Measurements from ENCODE around the gene RAB3C. TPM values are rescaled to one million over a fixed set of nuclear protein-coding genes. Genes with fewer than 3 reads are reported as not detected.

RAB3C gene
- polyA plus RNA-seq, 1 experiment: not detected

DNA sequence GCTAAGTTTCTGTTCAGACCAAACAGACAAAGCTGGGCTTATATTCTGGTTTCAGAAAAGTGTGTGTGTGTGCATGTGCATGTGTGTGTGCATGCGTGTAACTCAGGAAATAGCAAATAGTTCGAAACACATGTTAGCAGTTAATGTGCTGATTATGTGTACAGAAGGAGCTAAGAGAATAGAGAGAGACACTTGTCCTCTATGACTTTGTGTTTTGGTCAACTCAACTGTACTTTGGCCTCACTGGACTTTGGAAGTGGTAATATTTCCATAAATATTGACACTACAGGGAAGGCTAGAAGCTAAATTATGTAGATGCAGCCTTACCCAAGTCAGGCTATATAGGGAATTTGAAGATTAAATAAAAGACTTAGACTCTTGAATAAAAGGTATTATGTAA, 155.5 kb downstream of the RAB3C start:
- no peak overlapping the region for H3K27ac ChIP-seq (ENCODE audit: low read depth, low read length)
- POLR2A ChIA-PET: no interaction called here
- H3K4me3 ChIP-seq (ENCODE audit: low read depth, low read length): no peak overlapping the region
- H3K9me3 ChIP-seq (ENCODE audit: control insufficient read depth, insufficient read depth, low read length): no peaks in the 10 kb centered on the region
- DNase-seq (ENCODE audit: low read depth, low spot score): no peak
- CTCF ChIA-PET: no interaction called here
- H3K27me3 ChIP-seq (ENCODE audit: control insufficient read depth, insufficient read depth, low read length): no peaks in the 10 kb centered on the region
- TF ChIP-seq CTCF (IDR thresholded peaks at IDR 0.05; ENCODE audit: low read depth, low read length): no peak

DNA sequence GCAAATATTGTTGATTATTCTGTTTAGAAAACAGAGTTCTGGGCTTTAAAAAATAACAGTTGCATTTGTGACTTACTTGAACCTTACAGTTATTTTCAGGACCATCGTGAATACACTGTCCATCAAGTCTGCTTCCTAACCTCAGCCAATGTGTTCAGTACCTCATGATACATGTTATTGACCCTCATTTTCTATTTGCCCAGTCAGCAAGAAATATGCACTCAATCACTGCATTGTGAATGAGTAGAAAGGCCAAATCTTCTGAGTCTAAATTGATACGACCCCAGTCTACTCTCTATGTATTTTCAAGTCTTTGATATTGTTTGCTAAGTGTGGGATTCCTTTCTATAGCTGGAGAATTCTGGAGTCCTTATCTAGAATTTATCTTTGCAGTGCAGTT, 156.2 kb downstream of the RAB3C start:
- ChIA-PET CTCF (no interaction called here), POLR2A (no interaction called here)

GRCh38 chr5:58740956-58741355, 158.1 kb downstream of the RAB3C start:
- no peak for DNase-seq (ENCODE audit: low read depth, low spot score)
- H3K9me3 ChIP-seq (ENCODE audit: control insufficient read depth, insufficient read depth, low read length): no peaks in the 10 kb centered on the region
- POLR2A ChIA-PET: no interaction called here
- H3K4me3 ChIP-seq (ENCODE audit: low read depth, low read length): no peak overlapping the region
- no peak for TF ChIP-seq CTCF (IDR thresholded peaks at IDR 0.05; ENCODE audit: low read depth, low read length)
- H3K27ac ChIP-seq (ENCODE audit: low read depth, low read length): no peak overlapping the region
- CTCF ChIA-PET: no interaction called here
- H3K27me3 ChIP-seq (ENCODE audit: control insufficient read depth, insufficient read depth, low read length): no peaks in the 10 kb centered on the region

More for the DNA sequence above, 156.2 kb downstream of the RAB3C start:
- H3K27me3 ChIP-seq (ENCODE audit: control insufficient read depth, insufficient read depth, low read length): no peaks in the 10 kb centered on the region
- no peak for TF ChIP-seq CTCF (IDR thresholded peaks at IDR 0.05; ENCODE audit: low read depth, low read length)
- no peak overlapping the region for H3K4me3 ChIP-seq (ENCODE audit: low read depth, low read length)
- no peaks in the 10 kb centered on the region for H3K9me3 ChIP-seq (ENCODE audit: control insufficient read depth, insufficient read depth, low read length)
- no peak overlapping the region for H3K27ac ChIP-seq (ENCODE audit: low read depth, low read length)
- no peak for DNase-seq (ENCODE audit: low read depth, low spot score)

DNA sequence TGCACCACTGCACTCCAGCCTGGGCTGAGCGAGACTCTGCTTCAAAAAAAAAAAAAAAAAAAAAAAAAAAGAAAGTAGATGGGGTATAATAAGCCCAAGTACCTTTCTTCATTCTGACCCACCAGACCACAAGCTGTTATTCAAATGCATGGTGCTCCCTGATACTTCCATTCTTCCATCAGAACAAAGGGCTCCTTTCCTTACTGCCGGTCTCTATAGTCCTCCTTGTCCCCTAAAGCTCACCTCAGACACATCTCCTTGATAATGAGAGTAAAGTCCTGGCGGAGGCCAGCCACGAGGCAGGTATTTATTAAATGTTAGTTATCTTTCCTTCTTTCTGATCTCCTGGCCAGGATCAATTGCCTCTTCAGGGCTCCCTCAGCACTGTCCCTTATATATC, 162.5 kb downstream of the RAB3C start:
- no peaks in the 10 kb centered on the region for H3K27me3 ChIP-seq (ENCODE audit: control insufficient read depth, insufficient read depth, low read length)
- no peak overlapping the region for H3K27ac ChIP-seq (ENCODE audit: low read depth, low read length)
- no peak for TF ChIP-seq CTCF (IDR thresholded peaks at IDR 0.05; ENCODE audit: low read depth, low read length)
- H3K9me3 ChIP-seq (ENCODE audit: control insufficient read depth, insufficient read depth, low read length): no peaks in the 10 kb centered on the region
- POLR2A ChIA-PET: no interaction called here
- CTCF ChIA-PET: interaction anchor here (0.6 kb wide), 1 partner anchor 246 kb away, joined by 3 read pairs; no protein-coding TSS in a partner anchor
- no peak overlapping the region for H3K4me3 ChIP-seq (ENCODE audit: low read depth, low read length)
- no peak for DNase-seq (ENCODE audit: low read depth, low spot score)

DNA sequence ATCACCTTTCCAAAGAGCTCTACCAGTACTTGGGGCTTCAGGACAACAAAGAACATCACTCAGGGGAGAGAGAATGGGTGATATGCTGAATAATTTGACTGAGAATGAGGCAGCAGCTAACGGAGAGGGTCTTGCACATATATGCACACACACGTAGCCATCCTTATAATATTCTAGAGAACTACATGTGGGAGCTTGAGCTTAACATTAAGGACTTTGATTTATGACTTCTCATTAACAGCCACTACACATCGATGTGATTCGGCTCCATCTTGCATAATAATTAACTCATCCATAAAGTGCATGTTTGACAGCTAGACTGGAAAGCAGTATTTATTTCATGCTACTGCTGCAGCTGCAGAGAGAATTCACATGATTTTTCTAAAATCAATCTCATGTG, 163.4 kb downstream of the RAB3C start:
- Histone ChIP-seq H3K4me3 (ENCODE audit: low read depth, low read length) (no peak overlapping the region), H3K27ac (ENCODE audit: low read depth, low read length) (no peak overlapping the region), H3K27me3 (ENCODE audit: control insufficient read depth, insufficient read depth, low read length) (no peaks in the 10 kb centered on the region), H3K9me3 (ENCODE audit: control insufficient read depth, insufficient read depth, low read length) (no peaks in the 10 kb centered on the region)
- TF ChIP-seq CTCF (IDR thresholded peaks at IDR 0.05; ENCODE audit: low read depth, low read length): no peak
- ChIA-PET POLR2A (no interaction called here), CTCF (no interaction called here)
- DNase-seq (ENCODE audit: low read depth, low spot score): no peak
